HL-60 (cell line): Measurements from ENCODE around the gene NKAIN2.

Experiments
- DNase-seq, 2 experiments: peaks; one replicate each; pipeline ENCODE4 v3.0.0-alpha.2; 2010 to 2020; ENCODE audit warnings: low read depth in 1 of 2, low spot score in 1 of 2
- H3K27ac ChIP-seq: fragments of 250-450 bp; sonication (Bioruptor Pico); replicated peaks from 2 replicates; pipeline ENCODE4 v1.5.1; 2020; ENCODE audit warnings: mild to moderate bottlenecking, moderate library complexity
- H3K27me3 ChIP-seq: fragments of 250-450 bp; sonication (Bioruptor Pico); 2 replicates; pipeline ENCODE4 v1.5.1; 2021; ENCODE audit warnings: mild to moderate bottlenecking, moderate library complexity; ENCODE audit not compliant: insufficient read depth, poor library complexity, severe bottlenecking
- H3K4me3 ChIP-seq: replicated peaks from 2 replicates; pipeline ENCODE4 v1.5.1; 2011; ENCODE audit warnings: mild to moderate bottlenecking, control low read depth, low read length; ENCODE audit not compliant: insufficient read depth
- CTCF ChIP-seq: IDR thresholded peaks from one replicate; pipeline ENCODE4 v1.5.1; 2011; ENCODE audit warnings: low read length, control low read depth, inconsistent platforms; ENCODE audit not compliant: insufficient read depth
- GABPA ChIP-seq: IDR thresholded peaks from 2 replicates; pipeline ENCODE4 v1.6.1; 2012; ENCODE audit warnings: low read depth
- POLR2AphosphoS5 ChIP-seq: IDR thresholded peaks from 2 replicates; pipeline ENCODE4 v1.6.1; 2012; ENCODE audit warnings: low read depth
- SPI1 ChIP-seq: IDR thresholded peaks from 2 replicates; pipeline ENCODE4 v1.6.1; 2012; ENCODE audit warnings: low read depth, mild to moderate bottlenecking, borderline replicate concordance
- TF ChIP-seq, protein P1 (sequence below): IDR thresholded peaks from 2 replicates; pipeline ENCODE4 v1.6.1; 2012; ENCODE audit warnings: low read depth; ENCODE audit not compliant: insufficient replicate concordance

The NKAIN2 gene

GRCh38 chr6:124197148-124197547 lies 393.5 kb downstream of the NKAIN2 start:
- H3K4me3 ChIP-seq = no peak overlapping the region

DNA sequence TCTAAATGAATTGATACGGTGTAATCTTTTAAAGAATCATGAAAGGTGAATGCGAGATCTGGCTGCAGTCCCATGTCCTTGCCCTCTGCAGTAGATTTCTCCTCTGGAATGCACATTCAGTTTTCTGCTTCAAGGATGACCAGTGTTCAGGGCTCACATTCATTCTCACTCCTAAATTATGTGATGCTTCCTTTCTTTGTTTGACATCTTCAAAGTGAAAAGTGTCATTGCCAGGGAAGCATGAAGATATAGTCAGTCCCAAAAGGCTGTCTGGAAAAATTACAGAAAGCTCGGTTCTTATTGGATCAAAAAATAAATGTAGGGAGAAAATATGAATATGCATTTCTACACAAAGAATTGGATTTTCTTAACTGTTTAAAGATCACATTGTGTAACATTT lies 395.6 kb downstream of the NKAIN2 start:
- TF ChIP-seq POLR2AphosphoS5 = no peak
- TF ChIP-seq GABPA = no peak
- TF ChIP-seq, protein P1, sequence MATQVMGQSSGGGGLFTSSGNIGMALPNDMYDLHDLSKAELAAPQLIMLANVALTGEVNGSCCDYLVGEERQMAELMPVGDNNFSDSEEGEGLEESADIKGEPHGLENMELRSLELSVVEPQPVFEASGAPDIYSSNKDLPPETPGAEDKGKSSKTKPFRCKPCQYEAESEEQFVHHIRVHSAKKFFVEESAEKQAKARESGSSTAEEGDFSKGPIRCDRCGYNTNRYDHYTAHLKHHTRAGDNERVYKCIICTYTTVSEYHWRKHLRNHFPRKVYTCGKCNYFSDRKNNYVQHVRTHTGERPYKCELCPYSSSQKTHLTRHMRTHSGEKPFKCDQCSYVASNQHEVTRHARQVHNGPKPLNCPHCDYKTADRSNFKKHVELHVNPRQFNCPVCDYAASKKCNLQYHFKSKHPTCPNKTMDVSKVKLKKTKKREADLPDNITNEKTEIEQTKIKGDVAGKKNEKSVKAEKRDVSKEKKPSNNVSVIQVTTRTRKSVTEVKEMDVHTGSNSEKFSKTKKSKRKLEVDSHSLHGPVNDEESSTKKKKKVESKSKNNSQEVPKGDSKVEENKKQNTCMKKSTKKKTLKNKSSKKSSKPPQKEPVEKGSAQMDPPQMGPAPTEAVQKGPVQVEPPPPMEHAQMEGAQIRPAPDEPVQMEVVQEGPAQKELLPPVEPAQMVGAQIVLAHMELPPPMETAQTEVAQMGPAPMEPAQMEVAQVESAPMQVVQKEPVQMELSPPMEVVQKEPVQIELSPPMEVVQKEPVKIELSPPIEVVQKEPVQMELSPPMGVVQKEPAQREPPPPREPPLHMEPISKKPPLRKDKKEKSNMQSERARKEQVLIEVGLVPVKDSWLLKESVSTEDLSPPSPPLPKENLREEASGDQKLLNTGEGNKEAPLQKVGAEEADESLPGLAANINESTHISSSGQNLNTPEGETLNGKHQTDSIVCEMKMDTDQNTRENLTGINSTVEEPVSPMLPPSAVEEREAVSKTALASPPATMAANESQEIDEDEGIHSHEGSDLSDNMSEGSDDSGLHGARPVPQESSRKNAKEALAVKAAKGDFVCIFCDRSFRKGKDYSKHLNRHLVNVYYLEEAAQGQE = no peak
- no peak for TF ChIP-seq SPI1
- TF ChIP-seq CTCF = no peak
- no peak for DNase-seq
- H3K4me3 ChIP-seq = no peak overlapping the region
- H3K27ac ChIP-seq = no peak overlapping the region
- no peaks in the 10 kb centered on the region for H3K27me3 ChIP-seq

More at GRCh38 chr6:124197148-124197547, 393.5 kb downstream of the NKAIN2 start:
- H3K27ac ChIP-seq = no peak overlapping the region
- no peak for DNase-seq
- H3K27me3 ChIP-seq = no peaks in the 10 kb centered on the region
- no peak for TF ChIP-seq POLR2AphosphoS5
- TF ChIP-seq GABPA = no peak
- no peak for TF ChIP-seq SPI1
- TF ChIP-seq, protein P1 = no peak
- TF ChIP-seq CTCF = no peak

DNA sequence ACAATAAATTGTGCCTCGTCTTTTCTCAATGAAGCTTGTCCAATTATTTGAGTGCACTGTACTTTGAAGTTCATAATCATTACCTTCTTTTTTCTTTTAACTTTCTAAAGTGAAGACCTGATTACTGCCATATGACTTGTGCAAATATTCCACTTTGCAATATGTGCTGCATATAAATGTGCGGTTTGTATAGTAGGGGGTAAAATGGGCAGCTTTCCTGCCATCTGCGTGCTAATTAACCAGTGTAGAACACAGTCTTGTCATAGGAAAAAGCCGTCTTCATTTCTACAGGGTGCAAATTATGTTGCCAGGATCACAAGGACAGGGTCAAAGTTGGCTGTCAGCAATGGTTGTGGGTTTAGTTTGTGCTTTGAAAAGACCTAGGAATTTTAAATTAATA lies 397.0 kb downstream of the NKAIN2 start:
- no peaks in the 10 kb centered on the region for H3K27me3 ChIP-seq
- no peak overlapping the region for H3K4me3 ChIP-seq
- TF ChIP-seq SPI1 = no peak
- no peak overlapping the region for H3K27ac ChIP-seq
- DNase-seq = no peak

DNA sequence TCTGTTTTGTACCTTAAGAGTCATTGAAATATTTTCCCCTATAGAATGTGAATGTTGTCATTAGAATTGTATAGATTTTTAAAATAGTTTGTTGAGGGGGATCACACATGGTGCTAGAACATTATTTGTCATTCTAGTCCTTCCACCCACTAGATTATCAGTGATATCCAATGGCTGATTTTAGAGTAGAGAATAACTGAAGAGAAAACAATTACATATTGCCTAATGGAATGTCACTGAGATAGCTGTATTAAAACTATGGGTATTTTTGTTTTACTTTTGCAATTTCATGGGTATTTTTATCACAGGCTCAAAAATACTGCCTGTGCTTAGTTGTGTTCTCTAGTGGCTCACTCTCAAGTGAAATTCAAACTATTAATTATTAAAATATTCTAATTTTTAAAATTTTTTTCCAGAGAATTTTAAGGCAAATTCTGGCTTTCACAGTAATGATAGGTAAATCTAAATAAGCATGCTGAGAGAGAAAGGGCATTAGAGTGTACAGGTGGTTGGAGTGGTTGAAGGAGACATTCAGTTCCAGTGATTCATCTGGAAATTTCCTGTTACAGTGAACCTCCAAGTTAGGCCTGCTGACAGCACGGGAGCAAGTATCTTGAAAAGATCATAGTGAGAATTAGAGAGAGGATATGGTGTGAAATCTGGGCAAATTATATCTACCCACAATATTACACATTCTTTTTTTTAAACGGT lies 399.6 kb downstream of the NKAIN2 start:
- no peak overlapping the region for H3K4me3 ChIP-seq
- H3K27me3 ChIP-seq = no peaks in the 10 kb centered on the region
- H3K27ac ChIP-seq = no peak overlapping the region
- DNase-seq = no peak
- TF ChIP-seq SPI1 (no peak), POLR2AphosphoS5 (no peak), GABPA (no peak), CTCF (no peak)
- TF ChIP-seq, protein P1 = no peak
